Measurements from ENCODE around the gene PKN1. TPM values are rescaled to one million over a fixed set of nuclear protein-coding genes. Genes with fewer than 3 reads are reported as not detected.

Gene PKN1
- total RNA-seq, 1 donor = 167 TPM

DNA sequence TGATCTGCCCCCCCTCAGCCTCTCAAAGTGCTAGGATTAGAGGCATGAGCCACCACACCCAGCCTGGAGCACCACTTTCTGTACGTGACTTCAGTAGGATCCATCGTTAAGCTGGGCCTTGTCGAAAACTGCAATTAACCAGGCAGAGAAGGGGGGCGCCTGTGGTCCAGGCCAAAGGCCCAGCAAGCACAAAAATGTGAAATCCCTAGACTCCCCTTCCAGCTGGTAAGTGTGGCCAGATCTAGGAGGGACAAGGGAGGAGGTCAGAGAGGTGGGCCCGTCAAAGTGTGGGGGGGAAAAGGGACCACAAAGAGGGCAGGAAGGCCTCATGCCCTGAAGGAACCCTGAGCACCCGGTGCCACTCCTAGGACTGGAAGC lies 27.7 kb upstream of the PKN1 start:
- H3K79me2 ChIP-seq (ENCODE audit: insufficient read depth, low read length) = peaks cover 5% of the 10 kb centered on the region
- no peak overlapping the region for H3K4me2 ChIP-seq (ENCODE audit: insufficient read depth, low read length)
- no peak overlapping the region for H3K27ac ChIP-seq (ENCODE audit: low read depth, low read length)
- TF ChIP-seq, protein P1, sequence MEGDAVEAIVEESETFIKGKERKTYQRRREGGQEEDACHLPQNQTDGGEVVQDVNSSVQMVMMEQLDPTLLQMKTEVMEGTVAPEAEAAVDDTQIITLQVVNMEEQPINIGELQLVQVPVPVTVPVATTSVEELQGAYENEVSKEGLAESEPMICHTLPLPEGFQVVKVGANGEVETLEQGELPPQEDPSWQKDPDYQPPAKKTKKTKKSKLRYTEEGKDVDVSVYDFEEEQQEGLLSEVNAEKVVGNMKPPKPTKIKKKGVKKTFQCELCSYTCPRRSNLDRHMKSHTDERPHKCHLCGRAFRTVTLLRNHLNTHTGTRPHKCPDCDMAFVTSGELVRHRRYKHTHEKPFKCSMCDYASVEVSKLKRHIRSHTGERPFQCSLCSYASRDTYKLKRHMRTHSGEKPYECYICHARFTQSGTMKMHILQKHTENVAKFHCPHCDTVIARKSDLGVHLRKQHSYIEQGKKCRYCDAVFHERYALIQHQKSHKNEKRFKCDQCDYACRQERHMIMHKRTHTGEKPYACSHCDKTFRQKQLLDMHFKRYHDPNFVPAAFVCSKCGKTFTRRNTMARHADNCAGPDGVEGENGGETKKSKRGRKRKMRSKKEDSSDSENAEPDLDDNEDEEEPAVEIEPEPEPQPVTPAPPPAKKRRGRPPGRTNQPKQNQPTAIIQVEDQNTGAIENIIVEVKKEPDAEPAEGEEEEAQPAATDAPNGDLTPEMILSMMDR (IDR thresholded peaks at IDR 0.05; ENCODE audit: extremely low read depth, low read depth, low read length) = no peak
- peaks cover 26% of the 10 kb centered on the region for H4K20me1 ChIP-seq (ENCODE audit: insufficient read depth, low read length)
- H2AFZ ChIP-seq (ENCODE audit: low read length) = no peak overlapping the region
- no peak for DNase-seq (ENCODE audit: insufficient read length, low spot score, missing footprints)
- H3K27me3 ChIP-seq (ENCODE audit: insufficient read depth, low read length) = no peaks in the 10 kb centered on the region
- no peak overlapping the region for H3K4me3 ChIP-seq (ENCODE audit: insufficient read depth, low read length)
- no peaks in the 10 kb centered on the region for H3K9me3 ChIP-seq (ENCODE audit: low read depth, low read length)
- peaks cover 6% of the 10 kb centered on the region for H3K4me1 ChIP-seq (ENCODE audit: insufficient read depth, low read length)
- peaks cover 89% of the 10 kb centered on the region for H3K36me3 ChIP-seq (ENCODE audit: insufficient read depth, low read length)

DNA sequence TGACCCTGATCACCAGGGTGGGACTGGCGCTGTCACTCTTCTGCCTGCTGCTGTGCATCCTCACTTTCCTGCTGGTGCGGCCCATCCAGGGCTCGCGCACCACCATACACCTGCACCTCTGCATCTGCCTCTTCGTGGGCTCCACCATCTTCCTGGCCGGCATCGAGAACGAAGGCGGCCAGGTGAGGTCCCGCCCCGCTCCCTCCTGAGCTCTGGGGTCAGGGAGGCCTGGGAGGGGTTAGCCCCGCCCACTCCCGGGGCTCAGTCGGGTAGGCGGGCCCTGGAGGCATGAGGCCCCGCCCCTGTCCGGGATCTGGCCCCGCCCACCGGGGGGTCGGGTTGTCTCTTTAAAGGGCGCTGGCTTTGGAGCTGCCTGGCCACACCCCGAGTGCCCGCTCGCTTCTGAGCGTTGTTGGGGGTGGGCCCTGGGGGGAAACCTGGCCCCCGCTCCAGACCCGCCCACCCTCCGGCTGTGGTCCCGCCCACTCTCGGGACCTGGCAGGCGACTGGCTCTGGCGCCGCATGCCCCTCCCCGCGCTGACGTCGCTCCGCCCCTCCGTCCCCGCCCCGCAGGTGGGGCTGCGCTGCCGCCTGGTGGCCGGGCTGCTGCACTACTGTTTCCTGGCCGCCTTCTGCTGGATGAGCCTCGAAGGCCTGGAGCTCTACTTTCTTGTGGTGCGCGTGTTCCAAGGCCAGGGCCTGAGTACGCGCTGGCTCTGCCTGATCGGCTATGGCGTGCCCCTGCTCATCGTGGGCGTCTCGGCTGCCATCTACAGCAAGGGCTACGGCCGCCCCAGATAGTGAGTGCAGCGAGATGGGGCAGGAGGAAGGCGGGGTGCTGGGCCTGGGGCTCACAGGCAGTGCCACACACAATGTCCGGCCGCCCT lies 27.1 kb upstream of the PKN1 start:
- H2AFZ ChIP-seq (ENCODE audit: low read length) = no peak overlapping the region
- H3K27me3 ChIP-seq (ENCODE audit: insufficient read depth, low read length) = no peaks in the 10 kb centered on the region
- peaks cover 12% of the 10 kb centered on the region for H3K79me2 ChIP-seq (ENCODE audit: insufficient read depth, low read length)
- no peak overlapping the region for H3K27ac ChIP-seq (ENCODE audit: low read depth, low read length)
- H3K9me3 ChIP-seq (ENCODE audit: low read depth, low read length) = no peaks in the 10 kb centered on the region
- H3K4me1 ChIP-seq (ENCODE audit: insufficient read depth, low read length) = peaks cover 4% of the 10 kb centered on the region
- H3K4me2 ChIP-seq (ENCODE audit: insufficient read depth, low read length) = no peak overlapping the region
- peak; percentile 99 for DNase-seq (ENCODE audit: insufficient read length, low spot score, missing footprints)
- H3K4me3 ChIP-seq (ENCODE audit: insufficient read depth, low read length) = peak overlapping the region; percentile 42
- H4K20me1 ChIP-seq (ENCODE audit: insufficient read depth, low read length) = peaks cover 26% of the 10 kb centered on the region
- TF ChIP-seq, protein P1 (IDR thresholded peaks at IDR 0.05; ENCODE audit: extremely low read depth, low read depth, low read length) = peak; percentile 59
- peaks cover 91% of the 10 kb centered on the region for H3K36me3 ChIP-seq (ENCODE audit: insufficient read depth, low read length)

DNA sequence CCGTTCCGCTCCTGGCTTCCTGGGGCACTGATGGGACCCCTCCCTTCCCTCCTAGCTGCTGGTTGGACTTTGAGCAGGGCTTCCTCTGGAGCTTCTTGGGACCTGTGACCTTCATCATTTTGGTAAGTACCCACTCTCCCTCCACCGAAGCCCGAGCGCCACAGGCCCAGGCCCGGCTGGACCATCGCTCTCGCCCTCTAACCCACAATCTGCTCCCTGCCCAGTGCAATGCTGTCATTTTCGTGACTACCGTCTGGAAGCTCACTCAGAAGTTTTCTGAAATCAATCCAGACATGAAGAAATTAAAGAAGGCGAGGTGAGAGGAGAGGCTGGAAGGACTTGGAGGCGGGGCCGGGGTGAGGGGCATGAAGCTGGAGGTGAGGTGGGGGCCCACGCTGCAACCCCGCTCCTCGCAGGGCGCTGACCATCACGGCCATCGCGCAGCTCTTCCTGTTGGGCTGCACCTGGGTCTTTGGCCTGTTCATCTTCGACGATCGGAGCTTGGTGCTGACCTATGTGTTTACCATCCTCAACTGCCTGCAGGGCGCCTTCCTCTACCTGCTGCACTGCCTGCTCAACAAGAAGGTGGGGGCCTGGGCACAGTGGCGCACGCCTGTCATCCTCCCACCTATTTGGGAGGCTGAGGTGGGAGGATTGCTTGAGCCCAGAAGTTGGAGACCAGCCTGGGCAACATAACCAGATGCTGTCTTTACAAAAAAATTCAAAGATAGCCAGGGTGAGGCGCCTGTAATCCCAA lies 26.3 kb upstream of the PKN1 start:
- Histone ChIP-seq H4K20me1 (ENCODE audit: insufficient read depth, low read length) (peaks cover 30% of the 10 kb centered on the region), H3K27ac (ENCODE audit: low read depth, low read length) (no peak overlapping the region), H3K27me3 (ENCODE audit: insufficient read depth, low read length) (no peaks in the 10 kb centered on the region), H3K4me2 (ENCODE audit: insufficient read depth, low read length) (no peak overlapping the region), H3K9me3 (ENCODE audit: low read depth, low read length) (no peaks in the 10 kb centered on the region), H3K4me1 (ENCODE audit: insufficient read depth, low read length) (peaks cover 4% of the 10 kb centered on the region), H3K79me2 (ENCODE audit: insufficient read depth, low read length) (peaks cover 20% of the 10 kb centered on the region), H3K4me3 (ENCODE audit: insufficient read depth, low read length) (no peak overlapping the region), H3K36me3 (ENCODE audit: insufficient read depth, low read length) (peaks cover 89% of the 10 kb centered on the region), H2AFZ (ENCODE audit: low read length) (no peak overlapping the region)
- no peak for DNase-seq (ENCODE audit: insufficient read length, low spot score, missing footprints)
- TF ChIP-seq, protein P1 (IDR thresholded peaks at IDR 0.05; ENCODE audit: extremely low read depth, low read depth, low read length) = no peak

Data from osteoblast (primary cell).